IMR-90 (cell line): ENCODE data around the gene PKM. TPM values are rescaled to one million over a fixed set of nuclear protein-coding genes. Genes with fewer than 3 reads are reported as not detected.

Experiments
- ATAC-seq: fragments of 200-7000 bp; cut with Tn5 transposase; 2 replicates; pipeline ENCODE4 v1.9.1; 2020; ENCODE audit warnings: low read depth, mild to moderate bottlenecking, moderate library complexity
- BruUV-seq: library from RNA; stranded (reverse); fragments of 400-500 nt; replicated peaks from 2 replicates; lab custom pipeline; 2021; lab: Mats Ljungman, UMichigan
- CTCF ChIA-PET: fragments of 300-600 bp; formaldehyde crosslinking; extraction: SDS; loops from one replicate; lab custom pipeline; 2021; ENCODE audit warnings: antibody characterized with exemption; lab: Yijun Ruan, JAX
- POLR2A ChIA-PET: fragments of 300-600 bp; sonication (Branson Sonifier 250); formaldehyde crosslinking; loops from one replicate; lab custom pipeline; 2022; ENCODE audit warnings: antibody characterized with exemption; ENCODE audit not compliant: unreplicated experiment; lab: Charles Lee
- DNase-seq: peaks from one replicate; pipeline ENCODE4 v3.0.0; 2013
- H2AFZ ChIP-seq: replicated peaks from 2 replicates; pipeline ENCODE3; 2013; ENCODE audit warnings: low read length, mild to moderate bottlenecking; ENCODE audit not compliant: poor library complexity
- H2AK5ac ChIP-seq: 2 replicates; pipeline ENCODE4 v1.6.1; 2013; ENCODE audit warnings: low read depth, low read length, inconsistent platforms
- H2AK9ac ChIP-seq: replicated peaks from 2 replicates; pipeline ENCODE3; 2013; ENCODE audit warnings: mild to moderate bottlenecking, low read depth, low read length, moderate library complexity; ENCODE audit not compliant: poor library complexity
- H2BK120ac ChIP-seq: 2 replicates; pipeline ENCODE4 v1.6.1; 2013; ENCODE audit warnings: low read depth, low read length, inconsistent platforms
- H2BK15ac ChIP-seq: 3 replicates; pipeline ENCODE4 v1.6.1; 2013; ENCODE audit warnings: low read depth, low read length, inconsistent platforms
- H2BK20ac ChIP-seq: 2 replicates; pipeline ENCODE4 v1.6.1; 2013; ENCODE audit warnings: low read depth, mild to moderate bottlenecking, inconsistent platforms, low read length, moderate library complexity
- H2BK5ac ChIP-seq: 2 replicates; pipeline ENCODE4 v1.6.1; 2013; ENCODE audit warnings: mild to moderate bottlenecking, low read depth, low read length, inconsistent platforms; ENCODE audit not compliant: poor library complexity, severe bottlenecking
- H3K14ac ChIP-seq: replicated peaks from 2 replicates; pipeline ENCODE4 v1.6.1; 2013; ENCODE audit warnings: low read depth, low read length, inconsistent platforms
- H3K18ac ChIP-seq: 2 replicates; pipeline ENCODE4 v1.6.1; 2013; ENCODE audit warnings: low read depth, low read length, control low read depth
- H3K23ac ChIP-seq: 2 replicates; pipeline ENCODE4 v1.6.1; 2013; ENCODE audit warnings: low read depth, low read length, inconsistent platforms
- H3K27ac ChIP-seq: 2 replicates; pipeline ENCODE4 v1.5.1; 2013; ENCODE audit warnings: mild to moderate bottlenecking, control low read depth, low read length; ENCODE audit not compliant: insufficient read depth
- H3K27me3 ChIP-seq: 2 replicates; pipeline ENCODE4 v1.6.1; 2013; ENCODE audit warnings: low read length; ENCODE audit not compliant: control insufficient read depth, insufficient read depth
- H3K36me3 ChIP-seq: 2 replicates; pipeline ENCODE4 v1.6.1; 2013; ENCODE audit warnings: low read length, mixed read lengths; ENCODE audit not compliant: control insufficient read depth, insufficient read depth
- H3K4ac ChIP-seq: 2 replicates; pipeline ENCODE4 v1.6.1; 2013; ENCODE audit warnings: low read depth, low read length, inconsistent platforms
- H3K4me1 ChIP-seq: 2 replicates; pipeline ENCODE4 v1.6.1; 2013; ENCODE audit warnings: low read length, mixed read lengths; ENCODE audit not compliant: control insufficient read depth, insufficient read depth
- H3K4me2 ChIP-seq: 2 replicates; pipeline ENCODE4 v1.6.1; 2013; ENCODE audit warnings: low read depth, mild to moderate bottlenecking, control low read depth, low read length, moderate library complexity
- H3K4me3 ChIP-seq: 2 replicates; pipeline ENCODE4 v1.5.1; 2013; ENCODE audit warnings: low read depth, mild to moderate bottlenecking, control low read depth, low read length, moderate library complexity; ENCODE audit not compliant: insufficient read depth
- H3K56ac ChIP-seq: 2 replicates; pipeline ENCODE4 v1.6.1; 2013; ENCODE audit warnings: low read length, inconsistent platforms; ENCODE audit not compliant: insufficient read depth; ENCODE audit errors: extremely low read depth
- H3K79me1 ChIP-seq, 2 experiments: 2 replicates each; pipeline ENCODE4 v1.6.1; 2013; ENCODE audit warnings: low read length in 2 of 2, inconsistent platforms in 1 of 2, low read depth in 1 of 2
- H3K9ac ChIP-seq: 2 replicates; pipeline ENCODE4 v1.6.1; 2013; ENCODE audit warnings: low read depth, low read length, control low read depth
- H3K9me1 ChIP-seq: 2 replicates; pipeline ENCODE4 v1.6.1; 2013; ENCODE audit warnings: low read length, inconsistent platforms; ENCODE audit not compliant: insufficient read depth
- H3K9me3 ChIP-seq: 2 replicates; pipeline ENCODE4 v1.6.1; 2013; ENCODE audit warnings: low read length; ENCODE audit not compliant: control insufficient read depth, insufficient read depth
- H4K20me1 ChIP-seq: 2 replicates; pipeline ENCODE4 v1.6.1; 2013; ENCODE audit warnings: low read length, inconsistent platforms; ENCODE audit not compliant: insufficient read depth
- H4K5ac ChIP-seq: 2 replicates; pipeline ENCODE4 v1.6.1; 2013; ENCODE audit warnings: mild to moderate bottlenecking, low read depth, low read length, control low read depth
- H4K8ac ChIP-seq, 2 experiments: 2 replicates each; pipeline ENCODE4 v1.6.1; 2013; ENCODE audit warnings: low read depth in 2 of 2, low read length in 2 of 2, control low read depth in 1 of 2, inconsistent platforms in 1 of 2
- H4K91ac ChIP-seq: 2 replicates; pipeline ENCODE4 v1.6.1; 2013; ENCODE audit warnings: low read depth, low read length, inconsistent platforms; ENCODE audit not compliant: insufficient read depth
- BHLHE40 ChIP-seq: fragments of 150-350 bp; IDR thresholded peaks from 2 replicates; pipeline ENCODE4 v1.6.1; 2016; ENCODE audit warnings: mild to moderate bottlenecking, low read depth, low read length
- CEBPB ChIP-seq: IDR thresholded peaks from 2 replicates; pipeline ENCODE4 v1.6.1; 2012; ENCODE audit warnings: low read depth, low read length, improper control_type of control experiment
- CHD1 ChIP-seq: IDR thresholded peaks from 2 replicates; pipeline ENCODE4 v1.6.1; 2012; ENCODE audit warnings: low read depth, low read length, improper control_type of control experiment
- CTCF ChIP-seq: conservative IDR thresholded peaks from 2 replicates; pipeline ENCODE4 v1.5.1; 2012; ENCODE audit warnings: mild to moderate bottlenecking, low read depth, low read length, improper control_type of control experiment
- FOS ChIP-seq: fragments of 150-350 bp; IDR thresholded peaks from 2 replicates; pipeline ENCODE4 v1.6.1; 2016; ENCODE audit warnings: low read depth, low read length
- MAFK ChIP-seq: IDR thresholded peaks from 2 replicates; pipeline ENCODE4 v1.6.1; 2012; ENCODE audit warnings: low read depth, low read length, improper control_type of control experiment
- MXI1 ChIP-seq: IDR thresholded peaks from 2 replicates; pipeline ENCODE4 v1.6.1; 2012; ENCODE audit warnings: low read depth, mild to moderate bottlenecking, low read length, moderate library complexity, borderline replicate concordance
- NFE2L2 ChIP-seq: fragments of 150-350 bp; IDR thresholded peaks from 2 replicates; pipeline ENCODE4 v1.6.1; 2016; ENCODE audit warnings: low read depth, mild to moderate bottlenecking, low read length
- POLR2A ChIP-seq: IDR thresholded peaks from 2 replicates; pipeline ENCODE4 v1.6.1; 2012; ENCODE audit warnings: mild to moderate bottlenecking, low read depth, low read length
- RAD21 ChIP-seq: IDR thresholded peaks from 2 replicates; pipeline ENCODE4 v1.6.1; 2012; ENCODE audit warnings: low read length, improper control_type of control experiment
- RCOR1 ChIP-seq: IDR thresholded peaks from 2 replicates; pipeline ENCODE4 v1.6.1; 2012; ENCODE audit warnings: mild to moderate bottlenecking, low read length, improper control_type of control experiment; ENCODE audit not compliant: insufficient replicate concordance
- RFX5 ChIP-seq: IDR thresholded peaks from 2 replicates; pipeline ENCODE4 v1.8.0; 2012; ENCODE audit warnings: low read depth, mild to moderate bottlenecking, low read length, moderate library complexity
- USF2 ChIP-seq: fragments of 150-350 bp; IDR thresholded peaks from 2 replicates; pipeline ENCODE4 v1.6.1; 2017; ENCODE audit warnings: mild to moderate bottlenecking, antibody characterized with exemption, low read length, low read depth
- WGBS, 2 experiments: methylation state at CpG; one replicate each; pipeline versions ENCODE4 v1.1.5 to v1.1.7; 2013; ENCODE audit warnings: missing lambda C conversion rate in 2 of 2; ENCODE audit not compliant: insufficient read length in 1 of 2; ENCODE audit errors: extremely low coverage in 2 of 2; 5-methylcytosine and 5-hydroxymethylcytosine counted together
- dilution Hi-C: fragments of 300-500 bp; cut with HindIII; formaldehyde crosslinking; loops from one replicate; pipeline ENCODE4 v1.14.3; 2018; ENCODE audit warnings: low sequenced_read_pairs; ENCODE audit not compliant: unreplicated experiment
- in situ Hi-C: fragments of 300-500 bp; cut with MboI; formaldehyde crosslinking; loops from 3 replicates; pipeline ENCODE4 v1.14.3; 2019; ENCODE audit warnings: low sequenced_read_pairs, inconsistent platforms, mixed read lengths
- intact Hi-C: fragments of 100-400 bp; cut with micrococcal nuclease; formaldehyde crosslinking; loops from 2 replicates; pipeline ENCODE4 v1.10.0; 2022
- polyA plus RNA-seq, 3 experiments: library from polyadenylated mRNA; depleted of rRNA; stranded (reverse); fragments of >200 nt; gene quantifications; 2 replicates each; pipeline ENCODE4 v1.2.3, GENCODE V29; 2012; ENCODE audit warnings: low replicate concordance in 1 of 3
- total RNA-seq: library from RNA; depleted of rRNA; stranded (reverse); fragments of >200 nt; gene quantifications from 2 replicates; pipeline ENCODE4 v1.2.3, GENCODE V29; 2012

The PKM gene
- total and polyA plus RNA-seq, 2 of the 4 experiments (the other 2 are of a cell fraction), result 2,219 to 3,859 TPM

GRCh38 chr15:72280751-72281150 lies 49.8 kb upstream of the PKM start:
- ChIA-PET POLR2A (no interaction called here), CTCF (no interaction called here)
- no peaks in the 10 kb centered on the region; the same call in 1 of the 2 replicates for H4K20me1 ChIP-seq
- no peak overlapping the region for H3K27ac ChIP-seq
- no peaks in the 10 kb centered on the region for H3K36me3 ChIP-seq
- H3K18ac ChIP-seq, result no peak overlapping the region
- no peak overlapping the region for H3K23ac ChIP-seq
- no peaks in the 10 kb centered on the region for H3K9me1 ChIP-seq
- in situ Hi-C loops (no loop called here), dilution Hi-C loops (no loop called here), intact Hi-C loops (no loop called here)
- H3K4me3 ChIP-seq, result no peak overlapping the region
- H4K91ac ChIP-seq, result no peak overlapping the region
- H3K4ac ChIP-seq, result no peak overlapping the region
- no peak overlapping the region for H3K14ac ChIP-seq
- H3K9ac ChIP-seq, result no peak overlapping the region
- no peak overlapping the region for H2AFZ ChIP-seq
- H2BK5ac ChIP-seq, result no peak overlapping the region
- no peak overlapping the region for H2BK20ac ChIP-seq
- H3K56ac ChIP-seq, result no peak overlapping the region
- H2AK9ac ChIP-seq, result no peak overlapping the region
- H3K4me2 ChIP-seq, result no peak overlapping the region
- no peak overlapping the region for H2BK120ac ChIP-seq
- H3K27me3 ChIP-seq, result peaks cover 8% of the 10 kb centered on the region
- H4K8ac ChIP-seq, result no peak overlapping the region
- DNase-seq (no peak), ATAC-seq (no peak; the same call in 1 of the 2 replicates)
- H3K79me1 ChIP-seq, result no peaks in the 10 kb centered on the region
- no peak overlapping the region for H2BK15ac ChIP-seq
- WGBS, 2 experiments, result no CpG with 5 or more reads among the region's 2 CpGs
- H4K5ac ChIP-seq, result no peak overlapping the region
- no peak overlapping the region for H2AK5ac ChIP-seq
- TF ChIP-seq CHD1 (no peak), MAFK (no peak), CEBPB (no peak), RFX5 (no peak), MXI1 (no peak), BHLHE40 (no peak), POLR2A (no peak), USF2 (no peak), RAD21 (no peak), CTCF (no peak), NFE2L2 (no peak), RCOR1 (no peak), FOS (no peak)
- BruUV-seq, result no TSS peak
- H3K4me1 ChIP-seq, result no peaks in the 10 kb centered on the region
- no peaks in the 10 kb centered on the region for H3K9me3 ChIP-seq
